ENCODE data around the gene HSPB3.

- TF ChIP-seq, protein P1, sequence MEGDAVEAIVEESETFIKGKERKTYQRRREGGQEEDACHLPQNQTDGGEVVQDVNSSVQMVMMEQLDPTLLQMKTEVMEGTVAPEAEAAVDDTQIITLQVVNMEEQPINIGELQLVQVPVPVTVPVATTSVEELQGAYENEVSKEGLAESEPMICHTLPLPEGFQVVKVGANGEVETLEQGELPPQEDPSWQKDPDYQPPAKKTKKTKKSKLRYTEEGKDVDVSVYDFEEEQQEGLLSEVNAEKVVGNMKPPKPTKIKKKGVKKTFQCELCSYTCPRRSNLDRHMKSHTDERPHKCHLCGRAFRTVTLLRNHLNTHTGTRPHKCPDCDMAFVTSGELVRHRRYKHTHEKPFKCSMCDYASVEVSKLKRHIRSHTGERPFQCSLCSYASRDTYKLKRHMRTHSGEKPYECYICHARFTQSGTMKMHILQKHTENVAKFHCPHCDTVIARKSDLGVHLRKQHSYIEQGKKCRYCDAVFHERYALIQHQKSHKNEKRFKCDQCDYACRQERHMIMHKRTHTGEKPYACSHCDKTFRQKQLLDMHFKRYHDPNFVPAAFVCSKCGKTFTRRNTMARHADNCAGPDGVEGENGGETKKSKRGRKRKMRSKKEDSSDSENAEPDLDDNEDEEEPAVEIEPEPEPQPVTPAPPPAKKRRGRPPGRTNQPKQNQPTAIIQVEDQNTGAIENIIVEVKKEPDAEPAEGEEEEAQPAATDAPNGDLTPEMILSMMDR (IDR thresholded peaks at IDR 0.05), result no peak
- no peak for TF ChIP-seq POLR2AphosphoS5 (IDR thresholded peaks at IDR 0.05)
Observed at GRCh38 chr5:54457094-54457862, 1.8 kb downstream of the HSPB3 start.

Measured in breast epithelium (tissue), 3 donors.